IMR-90 (cell line): Measurements from ENCODE around the gene SSTR4. TPM values are rescaled to one million over a fixed set of nuclear protein-coding genes. Genes with fewer than 3 reads are reported as not detected.

Source experiments
- ATAC-seq: fragments of 200-7000 bp; cut with Tn5 transposase; 2 replicates; pipeline ENCODE4 v1.9.1; 2020; ENCODE audit warnings: low read depth, mild to moderate bottlenecking, moderate library complexity
- BruUV-seq: library from RNA; stranded (reverse); fragments of 400-500 nt; replicated peaks from 2 replicates; lab custom pipeline; 2021; lab: Mats Ljungman, UMichigan
- CTCF ChIA-PET: fragments of 300-600 bp; formaldehyde crosslinking; extraction: SDS; loops from one replicate; lab custom pipeline; 2021; ENCODE audit warnings: antibody characterized with exemption; lab: Yijun Ruan, JAX
- POLR2A ChIA-PET: fragments of 300-600 bp; sonication (Branson Sonifier 250); formaldehyde crosslinking; loops from one replicate; lab custom pipeline; 2022; ENCODE audit warnings: antibody characterized with exemption; ENCODE audit not compliant: unreplicated experiment; lab: Charles Lee
- DNase-seq: peaks from one replicate; pipeline ENCODE4 v3.0.0; 2013
- H2AFZ ChIP-seq: replicated peaks from 2 replicates; pipeline ENCODE3; 2013; ENCODE audit warnings: low read length, mild to moderate bottlenecking; ENCODE audit not compliant: poor library complexity
- H2AK5ac ChIP-seq: 2 replicates; pipeline ENCODE4 v1.6.1; 2013; ENCODE audit warnings: low read depth, low read length, inconsistent platforms
- H2AK9ac ChIP-seq: replicated peaks from 2 replicates; pipeline ENCODE3; 2013; ENCODE audit warnings: mild to moderate bottlenecking, low read depth, low read length, moderate library complexity; ENCODE audit not compliant: poor library complexity
- H2BK120ac ChIP-seq: 2 replicates; pipeline ENCODE4 v1.6.1; 2013; ENCODE audit warnings: low read depth, low read length, inconsistent platforms
- H2BK15ac ChIP-seq: 3 replicates; pipeline ENCODE4 v1.6.1; 2013; ENCODE audit warnings: low read depth, low read length, inconsistent platforms
- H2BK20ac ChIP-seq: 2 replicates; pipeline ENCODE4 v1.6.1; 2013; ENCODE audit warnings: low read depth, mild to moderate bottlenecking, inconsistent platforms, low read length, moderate library complexity
- H2BK5ac ChIP-seq: 2 replicates; pipeline ENCODE4 v1.6.1; 2013; ENCODE audit warnings: mild to moderate bottlenecking, low read depth, low read length, inconsistent platforms; ENCODE audit not compliant: poor library complexity, severe bottlenecking
- H3K14ac ChIP-seq: replicated peaks from 2 replicates; pipeline ENCODE4 v1.6.1; 2013; ENCODE audit warnings: low read depth, low read length, inconsistent platforms
- H3K18ac ChIP-seq: 2 replicates; pipeline ENCODE4 v1.6.1; 2013; ENCODE audit warnings: low read depth, low read length, control low read depth
- H3K23ac ChIP-seq: 2 replicates; pipeline ENCODE4 v1.6.1; 2013; ENCODE audit warnings: low read depth, low read length, inconsistent platforms
- H3K27ac ChIP-seq: 2 replicates; pipeline ENCODE4 v1.5.1; 2013; ENCODE audit warnings: mild to moderate bottlenecking, control low read depth, low read length; ENCODE audit not compliant: insufficient read depth
- H3K27me3 ChIP-seq: 2 replicates; pipeline ENCODE4 v1.6.1; 2013; ENCODE audit warnings: low read length; ENCODE audit not compliant: control insufficient read depth, insufficient read depth
- H3K36me3 ChIP-seq: 2 replicates; pipeline ENCODE4 v1.6.1; 2013; ENCODE audit warnings: low read length, mixed read lengths; ENCODE audit not compliant: control insufficient read depth, insufficient read depth
- H3K4ac ChIP-seq: 2 replicates; pipeline ENCODE4 v1.6.1; 2013; ENCODE audit warnings: low read depth, low read length, inconsistent platforms
- H3K4me1 ChIP-seq: 2 replicates; pipeline ENCODE4 v1.6.1; 2013; ENCODE audit warnings: low read length, mixed read lengths; ENCODE audit not compliant: control insufficient read depth, insufficient read depth
- H3K4me2 ChIP-seq: 2 replicates; pipeline ENCODE4 v1.6.1; 2013; ENCODE audit warnings: low read depth, mild to moderate bottlenecking, control low read depth, low read length, moderate library complexity
- H3K4me3 ChIP-seq: 2 replicates; pipeline ENCODE4 v1.5.1; 2013; ENCODE audit warnings: low read depth, mild to moderate bottlenecking, control low read depth, low read length, moderate library complexity; ENCODE audit not compliant: insufficient read depth
- H3K56ac ChIP-seq: 2 replicates; pipeline ENCODE4 v1.6.1; 2013; ENCODE audit warnings: low read length, inconsistent platforms; ENCODE audit not compliant: insufficient read depth; ENCODE audit errors: extremely low read depth
- H3K79me1 ChIP-seq, 2 experiments: 2 replicates each; pipeline ENCODE4 v1.6.1; 2013; ENCODE audit warnings: low read length in 2 of 2, inconsistent platforms in 1 of 2, low read depth in 1 of 2
- H3K9ac ChIP-seq: 2 replicates; pipeline ENCODE4 v1.6.1; 2013; ENCODE audit warnings: low read depth, low read length, control low read depth
- H3K9me1 ChIP-seq: 2 replicates; pipeline ENCODE4 v1.6.1; 2013; ENCODE audit warnings: low read length, inconsistent platforms; ENCODE audit not compliant: insufficient read depth
- H3K9me3 ChIP-seq: 2 replicates; pipeline ENCODE4 v1.6.1; 2013; ENCODE audit warnings: low read length; ENCODE audit not compliant: control insufficient read depth, insufficient read depth
- H4K20me1 ChIP-seq: 2 replicates; pipeline ENCODE4 v1.6.1; 2013; ENCODE audit warnings: low read length, inconsistent platforms; ENCODE audit not compliant: insufficient read depth
- H4K5ac ChIP-seq: 2 replicates; pipeline ENCODE4 v1.6.1; 2013; ENCODE audit warnings: mild to moderate bottlenecking, low read depth, low read length, control low read depth
- H4K8ac ChIP-seq, 2 experiments: 2 replicates each; pipeline ENCODE4 v1.6.1; 2013; ENCODE audit warnings: low read depth in 2 of 2, low read length in 2 of 2, control low read depth in 1 of 2, inconsistent platforms in 1 of 2
- H4K91ac ChIP-seq: 2 replicates; pipeline ENCODE4 v1.6.1; 2013; ENCODE audit warnings: low read depth, low read length, inconsistent platforms; ENCODE audit not compliant: insufficient read depth
- BHLHE40 ChIP-seq: fragments of 150-350 bp; IDR thresholded peaks from 2 replicates; pipeline ENCODE4 v1.6.1; 2016; ENCODE audit warnings: mild to moderate bottlenecking, low read depth, low read length
- CEBPB ChIP-seq: IDR thresholded peaks from 2 replicates; pipeline ENCODE4 v1.6.1; 2012; ENCODE audit warnings: low read depth, low read length, improper control_type of control experiment
- CHD1 ChIP-seq: IDR thresholded peaks from 2 replicates; pipeline ENCODE4 v1.6.1; 2012; ENCODE audit warnings: low read depth, low read length, improper control_type of control experiment
- ELK1 ChIP-seq: fragments of 150-350 bp; IDR thresholded peaks from 2 replicates; pipeline ENCODE4 v1.6.1; 2016; ENCODE audit warnings: low read depth, mild to moderate bottlenecking, low read length, moderate library complexity, borderline replicate concordance
- FOS ChIP-seq: fragments of 150-350 bp; IDR thresholded peaks from 2 replicates; pipeline ENCODE4 v1.6.1; 2016; ENCODE audit warnings: low read depth, low read length
- MAFK ChIP-seq: IDR thresholded peaks from 2 replicates; pipeline ENCODE4 v1.6.1; 2012; ENCODE audit warnings: low read depth, low read length, improper control_type of control experiment
- MAZ ChIP-seq: IDR thresholded peaks from 2 replicates; pipeline ENCODE4 v1.6.1; 2012; ENCODE audit warnings: low read depth, mild to moderate bottlenecking, low read length, improper control_type of control experiment, moderate library complexity, borderline replicate concordance
- MXI1 ChIP-seq: IDR thresholded peaks from 2 replicates; pipeline ENCODE4 v1.6.1; 2012; ENCODE audit warnings: low read depth, mild to moderate bottlenecking, low read length, moderate library complexity, borderline replicate concordance
- NFE2L2 ChIP-seq: fragments of 150-350 bp; IDR thresholded peaks from 2 replicates; pipeline ENCODE4 v1.6.1; 2016; ENCODE audit warnings: low read depth, mild to moderate bottlenecking, low read length
- POLR2A ChIP-seq: IDR thresholded peaks from 2 replicates; pipeline ENCODE4 v1.6.1; 2012; ENCODE audit warnings: mild to moderate bottlenecking, low read depth, low read length
- RAD21 ChIP-seq: IDR thresholded peaks from 2 replicates; pipeline ENCODE4 v1.6.1; 2012; ENCODE audit warnings: low read length, improper control_type of control experiment
- RCOR1 ChIP-seq: IDR thresholded peaks from 2 replicates; pipeline ENCODE4 v1.6.1; 2012; ENCODE audit warnings: mild to moderate bottlenecking, low read length, improper control_type of control experiment; ENCODE audit not compliant: insufficient replicate concordance
- RFX5 ChIP-seq: IDR thresholded peaks from 2 replicates; pipeline ENCODE4 v1.8.0; 2012; ENCODE audit warnings: low read depth, mild to moderate bottlenecking, low read length, moderate library complexity
- SMC3 ChIP-seq: fragments of 150-350 bp; IDR thresholded peaks from 2 replicates; pipeline ENCODE4 v1.6.1; 2016; ENCODE audit warnings: low read depth, mild to moderate bottlenecking, antibody characterized with exemption, low read length, moderate library complexity
- WGBS, 2 experiments: methylation state at CpG; one replicate each; pipeline versions ENCODE4 v1.1.5 to v1.1.7; 2013; ENCODE audit warnings: missing lambda C conversion rate in 2 of 2; ENCODE audit not compliant: insufficient read length in 1 of 2; ENCODE audit errors: extremely low coverage in 2 of 2; 5-methylcytosine and 5-hydroxymethylcytosine counted together
- dilution Hi-C: fragments of 300-500 bp; cut with HindIII; formaldehyde crosslinking; loops from one replicate; pipeline ENCODE4 v1.14.3; 2018; ENCODE audit warnings: low sequenced_read_pairs; ENCODE audit not compliant: unreplicated experiment
- in situ Hi-C: fragments of 300-500 bp; cut with MboI; formaldehyde crosslinking; loops from 3 replicates; pipeline ENCODE4 v1.14.3; 2019; ENCODE audit warnings: low sequenced_read_pairs, inconsistent platforms, mixed read lengths
- intact Hi-C: fragments of 100-400 bp; cut with micrococcal nuclease; formaldehyde crosslinking; loops from 2 replicates; pipeline ENCODE4 v1.10.0; 2022
- polyA plus RNA-seq, 3 experiments: library from polyadenylated mRNA; depleted of rRNA; stranded (reverse); fragments of >200 nt; gene quantifications; 2 replicates each; pipeline ENCODE4 v1.2.3, GENCODE V29; 2012; ENCODE audit warnings: low replicate concordance in 1 of 3
- total RNA-seq: library from RNA; depleted of rRNA; stranded (reverse); fragments of >200 nt; gene quantifications from 2 replicates; pipeline ENCODE4 v1.2.3, GENCODE V29; 2012
- TF ChIP-seq, protein P1 (sequence below): fragments of 150-350 bp; IDR thresholded peaks from 2 replicates; pipeline ENCODE4 v1.6.1; 2017; ENCODE audit warnings: mild to moderate bottlenecking, antibody characterized with exemption, low read length, low read depth

Gene SSTR4
- total and polyA plus RNA-seq, 2 of the 4 experiments (the other 2 are of a cell fraction): not detected

DNA sequence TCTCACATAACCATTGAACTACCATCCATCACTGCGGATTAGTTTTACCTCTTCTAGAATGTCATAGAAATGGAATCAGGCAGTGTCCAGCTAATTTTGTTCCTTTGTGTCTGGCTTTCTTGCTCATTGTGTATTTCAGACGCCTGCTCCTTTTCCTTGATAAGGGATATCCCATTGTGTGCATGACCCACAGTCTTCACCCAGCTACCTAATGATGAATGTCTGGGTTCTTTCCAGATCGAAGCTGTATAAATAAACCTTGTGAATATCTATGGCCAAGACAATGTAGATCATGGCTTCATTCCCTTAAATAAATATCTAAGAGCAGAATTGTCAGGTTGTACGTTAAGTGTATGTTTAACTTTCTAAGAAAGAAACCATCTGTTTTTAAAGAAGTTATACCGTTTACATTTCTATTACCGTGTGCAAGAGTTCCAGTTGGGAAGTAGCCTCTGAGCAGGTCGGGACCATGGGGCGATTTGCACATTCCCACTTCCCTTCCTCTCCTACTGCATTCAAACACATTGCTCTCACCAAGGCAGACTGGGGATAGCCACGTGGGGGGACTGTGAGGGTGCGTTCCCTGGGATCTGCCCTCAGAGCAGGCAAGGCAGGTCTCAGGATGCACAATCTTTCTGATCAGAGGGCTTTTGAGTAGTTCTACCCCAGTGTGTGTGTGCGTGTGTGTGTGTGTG, 37.9 kb downstream of the SSTR4 start:
- H3K56ac ChIP-seq: no peak overlapping the region
- H2BK20ac ChIP-seq: no peak overlapping the region
- no peaks in the 10 kb centered on the region for H3K4me1 ChIP-seq
- H3K18ac ChIP-seq: no peak overlapping the region
- H4K91ac ChIP-seq: no peak overlapping the region
- H2BK15ac ChIP-seq: no peak overlapping the region
- in situ Hi-C loops (no loop called here), dilution Hi-C loops (no loop called here), intact Hi-C loops (no loop called here)
- no peak overlapping the region for H3K9ac ChIP-seq
- H3K27ac ChIP-seq: no peak overlapping the region
- no peak overlapping the region for H4K8ac ChIP-seq
- BruUV-seq: no TSS peak
- no peak overlapping the region for H2BK5ac ChIP-seq
- H4K5ac ChIP-seq: no peak overlapping the region
- no peak overlapping the region for H2AK5ac ChIP-seq
- H3K4me3 ChIP-seq: no peak overlapping the region
- no CpG with 5 or more reads among the region's 11 CpGs for WGBS, 2 experiments
- no peak overlapping the region for H2AK9ac ChIP-seq
- H2BK120ac ChIP-seq: no peak overlapping the region
- no peaks in the 10 kb centered on the region for H3K79me1 ChIP-seq
- no peak for ATAC-seq
- peaks cover 13% of the 10 kb centered on the region for H3K27me3 ChIP-seq
- H3K4me2 ChIP-seq: no peak overlapping the region
- no peak overlapping the region for H3K4ac ChIP-seq
- DNase-seq: no peak
- TF ChIP-seq SMC3 (no peak), RFX5 (no peak), NFE2L2 (no peak), MAZ (no peak), CEBPB (no peak), FOS (no peak), BHLHE40 (no peak), MXI1 (no peak), POLR2A (no peak), ELK1 (no peak), RAD21 (no peak), MAFK (no peak), RCOR1 (no peak), CHD1 (no peak)
- TF ChIP-seq, protein P1, sequence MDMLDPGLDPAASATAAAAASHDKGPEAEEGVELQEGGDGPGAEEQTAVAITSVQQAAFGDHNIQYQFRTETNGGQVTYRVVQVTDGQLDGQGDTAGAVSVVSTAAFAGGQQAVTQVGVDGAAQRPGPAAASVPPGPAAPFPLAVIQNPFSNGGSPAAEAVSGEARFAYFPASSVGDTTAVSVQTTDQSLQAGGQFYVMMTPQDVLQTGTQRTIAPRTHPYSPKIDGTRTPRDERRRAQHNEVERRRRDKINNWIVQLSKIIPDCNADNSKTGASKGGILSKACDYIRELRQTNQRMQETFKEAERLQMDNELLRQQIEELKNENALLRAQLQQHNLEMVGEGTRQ: no peak
- no peaks in the 10 kb centered on the region for H3K36me3 ChIP-seq
- H4K20me1 ChIP-seq: no peaks in the 10 kb centered on the region
- no peak overlapping the region for H3K23ac ChIP-seq
- ChIA-PET CTCF (no interaction called here), POLR2A (no interaction called here)
- no peaks in the 10 kb centered on the region for H3K9me3 ChIP-seq
- H2AFZ ChIP-seq: no peak overlapping the region
- no peak overlapping the region for H3K14ac ChIP-seq
- H3K9me1 ChIP-seq: no peaks in the 10 kb centered on the region
